Stimulated activated CD8-positive, alpha-beta memory T cell treated with anti-CD3 and anti-CD28 coated beads, Interleukin-4, amount 100 ng/mL, for 1 hour (primary cell): ENCODE data around the gene PTDSS2.
"Not testable (repeated sequence)": the region's sequence is repeated elsewhere in the genome, so short reads cannot be mapped to it uniquely, and the experiment has no call there.

Source experiments
- DNase-seq, 2 donors: peaks; one replicate each; pipeline ENCODE4 v3.0.0-alpha.2; 2020; ENCODE audit warnings: low read depth in 2 of 2, low spot score in 1 of 2

The PTDSS2 gene

GRCh38 chr11:431921-432320, 18.2 kb upstream of the PTDSS2 start:
- no peak for DNase-seq

- DNase-seq = no peak
Observed at GRCh38 chr11:432501-433100, 17.5 kb upstream of the PTDSS2 start.

DNA sequence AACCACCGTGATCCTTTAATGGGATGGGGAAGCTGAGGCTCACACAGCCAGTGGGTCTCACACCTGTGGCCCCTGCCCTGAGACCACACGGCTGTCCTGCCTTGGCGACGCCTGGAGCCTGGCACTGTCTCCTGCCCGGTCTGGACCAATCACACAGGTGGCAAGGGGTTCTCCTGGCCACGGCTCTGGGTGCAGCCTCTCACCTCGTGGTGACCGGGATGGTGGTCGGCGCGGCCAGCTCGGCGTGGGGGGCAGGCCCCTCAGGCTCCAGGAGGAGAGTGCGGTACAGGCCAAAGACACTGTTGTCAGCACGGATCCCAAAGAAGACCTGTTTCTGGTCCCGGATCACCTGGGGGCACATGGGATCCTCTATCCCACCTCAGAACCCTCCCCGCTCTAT, 17.0 kb upstream of the PTDSS2 start:
- no peak for DNase-seq

- no peak for DNase-seq
Observed at GRCh38 chr11:433641-434040, 16.4 kb upstream of the PTDSS2 start.

- DNase-seq = no peak
Observed at GRCh38 chr11:434496-434895, 15.6 kb upstream of the PTDSS2 start.

DNA sequence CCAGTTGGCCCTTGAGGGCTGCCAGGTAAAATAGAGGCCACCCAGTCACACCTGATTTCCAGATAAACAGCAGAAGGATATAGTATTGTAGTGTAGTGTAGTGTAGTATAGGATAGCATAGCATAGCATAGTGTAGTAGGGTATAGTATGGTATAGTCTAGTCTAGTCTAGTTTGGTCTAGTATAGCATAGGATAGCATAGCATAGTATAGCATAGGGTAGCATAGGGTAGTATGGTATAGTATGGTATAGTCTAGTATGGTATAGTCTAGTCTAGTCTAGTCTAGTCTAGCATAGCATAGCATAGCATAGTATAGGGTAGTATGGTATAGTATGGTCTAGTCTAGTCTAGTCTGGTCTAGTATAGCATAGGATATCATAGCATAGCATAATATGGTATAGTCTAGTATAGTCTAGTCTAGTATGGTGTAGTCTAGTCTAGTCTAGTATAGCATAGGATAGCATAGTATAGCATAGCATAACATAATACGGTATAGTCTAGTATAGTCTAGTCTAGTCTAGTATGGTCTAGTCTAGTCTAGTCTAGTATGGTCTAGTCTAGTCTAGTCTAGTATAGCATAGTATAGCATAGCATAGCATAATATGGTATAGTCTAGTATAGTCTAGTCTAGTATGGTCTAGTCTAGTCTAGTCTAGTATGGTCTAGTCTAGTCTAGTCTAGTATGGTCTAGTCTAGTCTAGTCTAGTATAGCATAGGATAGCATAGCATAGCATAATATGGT, 14.9 kb upstream of the PTDSS2 start:
- not testable (repeated sequence) for DNase-seq

GRCh38 chr11:437228-437870, 12.7 kb upstream of the PTDSS2 start:
- no peak for DNase-seq

DNA sequence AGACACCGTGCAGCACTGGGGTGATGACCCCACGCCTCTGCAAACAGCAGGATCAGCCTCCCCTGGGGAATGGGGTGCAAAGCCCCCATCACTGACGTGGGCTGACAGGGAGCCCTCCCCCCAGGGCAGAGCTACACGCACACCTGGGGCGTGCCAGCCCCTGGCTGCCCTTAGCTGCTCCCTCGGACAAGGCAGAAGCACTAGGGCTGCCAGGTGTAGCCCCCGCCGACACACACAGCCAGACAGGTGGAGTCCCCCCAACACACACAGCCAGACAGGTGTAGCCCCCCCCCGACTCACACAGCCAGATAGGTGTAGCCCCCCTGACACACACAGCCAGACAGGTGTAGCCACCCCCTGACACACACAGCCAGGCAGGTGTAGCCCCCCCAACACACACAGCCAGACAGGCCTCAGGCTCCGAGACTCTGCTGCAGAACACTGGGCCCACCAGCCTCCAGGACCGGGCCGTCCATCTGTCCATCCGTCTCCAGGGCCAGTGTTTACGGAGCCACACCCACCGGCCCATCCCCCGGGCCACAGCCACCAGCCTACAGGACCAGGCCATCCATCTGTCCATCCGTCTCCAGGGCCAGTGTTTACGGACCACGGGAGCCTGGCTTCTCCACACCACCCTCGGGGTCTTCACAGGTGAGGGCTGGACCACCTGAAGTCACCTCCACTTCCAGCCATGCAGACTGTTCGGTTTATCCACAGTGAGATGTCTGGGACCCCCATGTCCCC, 11.8 kb upstream of the PTDSS2 start:
- DNase-seq = no peak

DNA sequence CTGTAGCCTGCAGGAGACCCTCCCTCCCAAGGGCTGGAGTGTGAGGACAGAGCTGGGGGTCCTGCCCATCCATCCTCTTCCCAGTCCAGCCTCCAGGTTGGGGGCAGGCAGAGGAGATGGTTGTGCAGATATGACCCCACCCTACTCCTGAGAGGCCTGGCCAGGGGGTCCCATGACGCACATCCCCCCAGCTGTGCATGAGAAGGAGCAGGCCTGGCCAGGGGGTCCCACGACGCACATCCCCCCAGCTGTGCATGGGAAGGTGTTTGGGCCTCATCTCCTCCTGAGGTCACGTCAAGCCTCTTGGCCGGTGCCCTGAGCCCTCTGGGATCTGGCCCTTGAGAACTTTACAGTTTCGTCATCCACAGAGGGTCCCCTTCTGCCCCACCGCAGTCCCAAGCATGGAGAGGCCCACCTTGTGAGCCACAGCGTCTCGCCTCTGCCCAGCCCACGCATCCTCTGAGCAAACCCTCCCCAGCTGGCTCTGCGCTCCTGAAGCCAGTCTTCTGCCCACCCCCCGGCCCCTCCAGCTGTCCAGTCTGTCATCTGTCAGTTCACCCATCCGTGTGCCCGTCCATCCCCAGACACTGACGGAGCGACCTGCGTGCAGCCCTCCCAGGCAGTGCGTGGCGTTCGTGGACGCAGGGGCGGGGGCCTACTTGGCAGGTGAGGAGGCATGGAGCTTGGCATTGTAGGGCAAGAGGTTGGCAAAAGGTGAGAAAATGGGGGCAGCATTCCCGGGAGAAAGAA, 10.6 kb upstream of the PTDSS2 start:
- no peak for DNase-seq

GRCh38 chr11:440065-441042, 9.7 kb upstream of the PTDSS2 start:
- no peak for DNase-seq

DNA sequence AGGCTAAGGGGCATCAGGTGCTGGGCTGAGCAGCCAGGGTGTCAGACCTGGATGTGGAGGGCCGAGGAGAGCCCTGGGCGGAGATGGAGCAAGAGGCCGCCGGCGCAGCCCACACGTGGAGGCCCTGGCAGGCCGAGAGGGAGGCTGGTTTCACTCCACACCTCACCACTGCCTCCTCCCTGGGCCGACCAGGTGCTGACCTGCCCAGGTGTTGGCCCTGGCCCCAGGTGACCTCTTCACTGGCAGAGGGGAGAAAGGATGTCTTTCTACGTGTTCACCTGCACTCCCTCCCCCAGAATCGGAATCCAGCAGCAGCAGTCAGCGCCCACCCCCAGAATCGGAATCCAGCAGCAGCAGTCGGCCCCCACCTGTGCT, 9.0 kb upstream of the PTDSS2 start:
- DNase-seq = no peak

DNA sequence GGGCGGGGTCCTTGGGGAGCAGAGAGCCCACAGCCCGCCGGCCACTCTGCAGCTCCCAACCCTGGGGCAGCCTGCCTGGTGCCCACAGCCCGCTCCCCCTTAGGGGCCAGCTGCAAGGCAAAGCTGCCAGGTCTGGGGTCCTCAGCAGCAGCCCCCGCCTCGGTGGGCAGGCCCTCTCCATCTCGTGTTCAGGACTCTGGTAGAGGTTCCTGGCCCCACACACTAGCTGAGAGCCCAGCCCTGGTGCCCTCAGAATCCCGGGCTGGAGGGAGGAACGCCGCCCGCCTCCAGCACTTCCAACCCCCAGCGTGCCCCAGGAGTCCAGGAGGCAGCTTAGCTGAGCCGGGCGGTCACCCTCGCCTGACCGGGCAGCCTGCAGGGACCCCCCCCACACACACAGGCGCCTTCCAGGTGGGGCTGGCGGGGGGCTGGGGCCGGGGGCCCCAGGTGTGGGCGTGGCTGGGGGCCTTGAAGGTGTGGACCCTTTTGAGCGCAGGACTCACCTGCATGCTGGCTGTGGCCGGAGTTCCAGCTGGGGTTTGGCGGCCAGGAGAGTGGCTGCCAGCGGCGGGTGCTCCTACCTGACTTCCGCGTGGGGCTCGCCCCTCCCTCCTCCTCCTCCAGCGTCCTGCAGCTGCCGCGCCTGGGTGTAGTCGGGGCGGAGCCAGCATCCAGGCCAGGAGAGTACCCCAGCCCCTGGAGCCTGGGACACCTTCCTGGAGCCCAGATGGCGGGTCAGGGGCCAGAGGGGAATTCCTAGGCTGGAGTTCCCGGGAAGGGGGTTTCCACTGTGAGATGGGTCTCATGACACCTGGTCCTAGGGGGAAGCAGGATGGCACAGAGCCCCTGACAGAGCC, 8.4 kb upstream of the PTDSS2 start, which contains the start of gene ANO9:
TSS of gene ANO9 (minus strand) at position 594 of the 857 bp plus-strand sequence. CDS start at position 509, 85 bp downstream.
- no peak for DNase-seq

DNA sequence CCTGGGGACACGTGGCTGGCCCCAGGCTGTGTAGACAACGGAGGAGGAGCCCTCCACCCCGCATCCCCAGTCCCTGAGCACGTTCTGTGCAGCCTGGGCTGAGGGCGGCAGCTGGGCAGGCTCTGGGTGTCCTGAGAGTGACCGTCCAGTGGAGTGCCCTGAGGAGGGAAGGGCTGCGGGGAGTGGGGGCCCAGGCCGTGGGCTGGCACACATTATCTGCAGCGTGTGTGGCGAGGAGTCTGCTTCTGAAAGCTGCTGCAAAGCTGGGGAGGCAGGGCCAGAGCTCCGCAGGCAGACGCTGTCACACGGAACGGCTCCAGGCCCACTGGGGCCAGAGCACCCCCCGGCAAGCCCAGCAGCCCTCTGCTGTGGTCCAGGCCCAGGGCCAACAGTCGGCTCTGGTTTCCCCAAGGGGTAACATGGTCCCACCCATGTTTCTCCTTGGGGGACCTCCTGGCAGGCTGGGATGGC, 7.4 kb upstream of the PTDSS2 start:
- DNase-seq = no peak

- no peak for DNase-seq
Observed at GRCh38 chr11:443542-444199, 6.4 kb upstream of the PTDSS2 start.

- no peak for DNase-seq
Observed at GRCh38 chr11:444396-445144, 5.5 kb upstream of the PTDSS2 start.

GRCh38 chr11:445765-446588, 4.1 kb upstream of the PTDSS2 start:
- no peak for DNase-seq

DNA sequence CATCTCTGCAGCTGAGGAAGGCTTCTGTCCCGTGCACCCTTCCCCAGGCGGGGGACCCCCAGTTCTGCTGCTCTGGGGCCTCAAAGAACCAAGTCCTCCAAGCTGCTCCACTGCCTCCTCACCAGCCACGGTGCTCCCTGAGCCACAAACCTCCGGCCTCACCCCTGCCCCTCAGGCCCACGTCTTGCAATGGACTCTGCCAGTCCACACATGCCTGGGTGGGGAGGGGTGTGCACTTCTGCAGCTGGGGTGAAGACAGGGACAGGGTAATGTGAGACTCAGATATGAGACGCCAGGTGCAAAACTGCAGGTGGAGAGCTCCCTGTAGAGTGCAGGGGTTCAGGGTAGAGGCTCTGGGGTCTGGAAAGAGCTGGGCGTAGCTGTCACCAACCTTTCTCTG, 3.2 kb upstream of the PTDSS2 start:
- no peak for DNase-seq
